COLO829 (cell line): Measurements from ENCODE around the gene BLNK.

Experiments
- DNase-seq: peaks from one replicate; pipeline ENCODE4 v3.0.0; 2012; ENCODE audit warnings: low spot score

The BLNK gene

DNA sequence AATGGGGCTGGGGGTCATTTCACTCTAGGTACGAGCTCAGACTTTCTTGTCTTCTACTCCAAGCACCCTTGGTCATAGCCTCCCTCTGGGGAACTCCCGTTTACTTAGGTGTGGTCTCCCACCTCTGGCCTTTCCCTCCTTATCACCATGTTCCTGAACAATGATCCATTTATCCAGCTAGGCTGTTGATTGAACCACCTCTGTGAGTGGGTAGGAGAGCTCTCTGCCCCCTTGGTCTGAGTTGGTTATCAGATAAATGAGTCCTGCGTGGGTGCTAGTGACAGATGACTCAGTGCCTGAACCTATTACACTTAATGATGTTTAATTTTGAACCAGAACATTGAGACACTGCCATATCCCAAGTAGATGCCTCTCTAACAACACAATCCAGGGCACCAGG, 9.4 kb downstream of the BLNK start:
- peak; percentile 0 for DNase-seq

DNA sequence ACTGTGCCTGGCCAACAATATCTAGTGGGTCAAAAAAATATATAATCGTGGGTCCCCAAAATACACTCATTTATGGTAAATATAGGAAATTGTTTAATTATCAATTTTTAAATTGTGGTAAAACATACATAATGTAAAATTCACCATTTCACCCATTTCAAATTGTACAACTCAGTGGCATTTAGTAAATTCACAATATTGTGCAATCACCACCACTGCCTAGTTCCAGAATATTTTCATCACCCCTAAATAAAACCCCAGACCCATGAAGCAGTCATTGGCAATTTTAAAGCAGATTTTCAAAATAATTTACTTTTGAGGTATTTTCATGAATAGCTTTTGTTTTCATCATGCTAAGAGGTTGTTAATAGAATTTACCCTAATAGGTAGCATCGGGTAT, 10.2 kb downstream of the BLNK start:
- DNase-seq, result no peak

DNA sequence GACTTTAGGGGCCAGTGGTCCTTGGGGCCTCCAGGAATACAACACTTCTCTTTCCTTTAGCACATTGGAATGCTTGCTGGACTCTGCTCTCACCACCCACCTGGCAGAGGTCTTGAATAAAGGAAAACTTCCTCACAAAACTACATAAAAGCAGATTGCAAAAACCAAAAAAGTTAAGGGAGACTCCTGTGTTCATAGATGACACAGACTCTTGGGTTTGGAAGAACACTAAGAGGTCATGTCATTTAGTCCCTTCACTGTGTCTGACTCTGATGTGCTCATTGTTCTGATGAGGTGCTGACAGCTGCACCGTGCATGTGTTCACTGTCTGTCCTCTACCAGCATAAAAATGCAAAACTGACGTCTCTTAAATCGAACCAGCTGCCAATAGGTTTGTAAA, 11.4 kb downstream of the BLNK start:
- no peak for DNase-seq

DNA sequence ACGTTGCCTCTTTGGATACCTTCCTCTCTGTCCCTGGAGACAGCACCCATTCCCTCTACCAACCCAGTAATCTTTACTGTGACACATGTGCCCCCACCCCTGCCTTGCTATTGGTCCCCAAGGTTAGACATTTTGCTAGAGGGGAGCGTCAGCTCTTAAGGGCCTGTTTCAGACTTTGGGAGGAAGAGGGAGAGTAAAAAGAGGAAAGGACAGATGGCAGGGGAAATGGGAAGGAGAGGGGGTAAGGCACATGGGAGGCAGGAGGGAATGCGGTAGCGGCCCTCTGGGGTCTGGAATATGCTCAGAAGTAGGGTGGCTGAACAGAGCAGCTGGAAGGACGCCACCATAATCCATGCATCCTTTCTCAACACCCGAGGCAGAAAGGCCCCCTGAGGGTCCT, 12.2 kb downstream of the BLNK start:
- DNase-seq, result no peak

DNA sequence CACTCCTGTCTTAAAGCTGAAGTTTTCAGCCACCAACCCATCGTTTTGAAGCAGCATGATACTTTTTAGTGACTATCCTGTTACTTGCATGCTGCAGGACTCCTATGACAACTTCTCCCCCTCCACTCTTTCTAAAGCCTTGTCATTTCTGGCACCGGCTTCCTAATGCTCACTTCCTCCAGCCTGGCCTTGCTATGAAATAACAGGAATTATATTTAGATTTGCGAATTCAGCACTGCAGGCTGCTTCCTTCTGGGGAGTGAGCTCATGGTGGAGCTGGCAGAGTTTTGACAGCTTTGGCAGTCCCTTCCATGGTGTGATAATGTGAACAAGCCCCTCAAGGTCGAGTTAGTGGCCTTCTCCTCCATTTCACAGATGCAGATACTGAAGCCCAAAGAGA, 13.4 kb downstream of the BLNK start:
- no peak for DNase-seq

DNA sequence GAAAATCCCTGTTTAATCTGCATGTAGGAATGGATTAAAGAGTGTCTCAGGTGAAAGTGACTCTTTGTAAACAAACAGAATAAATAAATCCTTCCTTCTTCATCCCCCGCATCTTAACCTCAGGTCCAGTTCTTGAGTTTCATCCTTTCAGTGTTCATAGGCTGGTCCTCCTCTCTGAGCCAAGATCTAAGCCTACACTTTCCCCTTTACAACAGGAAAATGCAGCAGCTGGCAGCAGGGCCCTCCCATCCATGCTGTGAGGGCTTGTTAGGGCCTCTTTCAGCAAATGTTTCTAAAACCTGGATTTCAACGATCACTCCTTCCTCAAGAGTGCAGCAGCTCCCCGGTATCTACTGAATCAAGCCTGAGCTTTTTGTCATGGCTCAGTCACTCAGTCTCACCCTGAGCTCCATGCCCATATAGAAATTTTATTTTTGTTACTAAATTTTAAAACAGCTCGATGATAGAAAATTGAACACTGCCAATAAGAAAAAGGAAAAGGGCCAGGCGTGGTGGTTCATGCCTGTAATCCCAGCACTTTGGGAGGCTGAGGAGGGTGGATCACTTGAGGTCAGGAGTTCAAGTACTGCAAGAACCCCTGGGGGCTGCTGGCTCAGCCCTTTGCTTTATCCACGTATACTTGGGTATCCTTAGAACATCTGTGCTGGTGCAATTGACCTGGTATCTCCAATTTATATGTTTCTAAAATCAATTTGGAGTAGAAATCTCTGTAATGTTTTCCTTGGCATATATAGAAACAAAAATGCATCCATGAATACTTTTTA, 15.6 kb downstream of the BLNK start:
- DNase-seq, result no peak

DNA sequence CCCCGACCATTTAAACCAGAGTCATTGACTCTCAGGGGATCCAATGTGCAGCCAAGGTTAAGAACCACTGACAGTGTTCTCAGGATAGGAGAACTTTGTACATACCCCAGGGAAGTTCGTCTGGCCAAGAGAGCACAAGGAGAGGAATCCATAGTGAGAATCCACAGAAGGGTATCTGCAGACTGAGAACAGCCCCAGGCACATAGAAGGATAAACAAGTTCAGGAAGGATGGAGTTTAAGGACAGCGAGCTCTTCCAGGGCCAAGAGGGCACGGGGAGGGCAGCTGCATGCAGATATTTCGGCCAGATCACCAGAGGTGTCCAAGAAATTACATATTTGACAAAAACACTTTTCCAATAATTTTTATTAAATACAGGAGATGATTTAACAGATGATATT, 16.4 kb downstream of the BLNK start:
- DNase-seq, result no peak

DNA sequence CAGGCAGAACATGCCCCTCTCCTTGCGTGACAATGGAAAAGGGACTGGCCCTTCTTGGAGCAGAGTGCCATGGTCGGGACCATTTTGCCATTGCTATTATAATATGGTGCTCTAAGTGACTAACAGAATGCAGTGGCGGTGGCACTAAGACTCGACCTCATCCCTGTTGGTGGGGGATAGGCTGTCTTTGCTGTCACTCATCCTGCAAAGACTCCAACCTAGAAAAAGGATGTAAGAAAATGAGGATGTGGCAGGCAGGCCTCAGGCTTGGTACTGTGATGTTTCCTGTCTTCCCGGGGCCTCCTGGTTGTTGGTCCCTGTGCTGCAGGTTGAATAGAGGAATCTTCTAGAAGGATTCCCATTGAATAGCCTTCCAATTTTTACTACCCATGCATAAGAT, 18.6 kb downstream of the BLNK start:
- no peak for DNase-seq

DNA sequence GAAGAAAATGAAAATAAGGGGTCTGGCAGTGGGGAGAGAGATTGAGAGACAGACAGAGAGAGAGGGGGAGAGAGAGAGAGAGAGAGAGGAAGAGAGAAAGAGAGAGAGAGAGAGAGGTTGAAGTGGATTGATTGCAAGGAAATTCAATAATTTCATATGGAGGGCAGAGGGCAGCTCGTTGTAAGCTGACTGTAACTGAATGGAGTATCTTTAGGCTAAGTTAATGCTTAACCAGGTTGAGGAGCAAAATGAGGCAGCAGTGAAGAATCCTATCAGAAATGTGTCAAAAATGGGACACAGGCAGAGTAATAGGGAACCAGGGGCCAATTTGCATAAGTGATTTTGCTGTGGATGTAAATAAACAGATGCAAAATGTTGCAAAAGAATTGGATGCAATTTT, 21.0 kb downstream of the BLNK start:
- no peak for DNase-seq

DNA sequence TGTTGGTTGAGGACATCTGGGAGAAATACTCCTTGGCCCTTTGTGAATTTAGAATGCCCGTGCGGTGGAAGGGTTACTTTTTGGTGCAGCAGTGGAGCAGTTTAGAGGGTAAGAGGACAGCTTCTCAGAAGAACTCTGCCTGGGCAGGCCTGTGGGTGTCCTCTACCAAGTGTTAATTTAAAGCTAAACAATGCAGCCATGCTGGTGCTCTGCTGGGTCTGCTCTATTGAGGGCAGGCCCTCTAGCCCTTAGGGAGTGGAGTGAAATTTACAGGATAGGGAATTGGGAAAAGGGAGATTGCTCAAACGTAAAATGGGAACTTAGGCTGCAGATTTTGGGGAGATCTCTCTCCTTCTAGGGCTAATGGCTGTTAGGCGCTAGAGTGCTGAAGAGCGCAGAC, 22.1 kb downstream of the BLNK start:
- no peak for DNase-seq

DNA sequence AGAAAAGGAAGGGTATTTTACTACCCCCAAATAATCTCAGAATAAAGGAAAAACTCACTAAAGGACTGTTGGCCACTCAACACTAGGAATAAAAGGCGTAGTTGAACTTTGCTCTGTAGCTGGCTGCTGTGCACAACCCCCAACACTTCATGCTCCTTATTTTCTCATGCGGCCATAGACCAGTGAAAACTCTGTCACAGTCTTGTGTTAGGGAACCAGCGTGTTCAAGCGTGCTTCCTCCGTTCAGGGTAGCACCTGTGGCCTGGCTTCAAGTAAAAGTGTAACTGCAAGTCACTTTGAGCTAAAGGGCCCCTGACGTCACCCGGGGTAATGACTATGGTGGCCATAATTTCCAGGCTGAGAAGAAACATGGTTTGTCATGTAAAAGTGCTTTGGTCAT, 27.0 kb downstream of the BLNK start:
- no peak for DNase-seq

DNA sequence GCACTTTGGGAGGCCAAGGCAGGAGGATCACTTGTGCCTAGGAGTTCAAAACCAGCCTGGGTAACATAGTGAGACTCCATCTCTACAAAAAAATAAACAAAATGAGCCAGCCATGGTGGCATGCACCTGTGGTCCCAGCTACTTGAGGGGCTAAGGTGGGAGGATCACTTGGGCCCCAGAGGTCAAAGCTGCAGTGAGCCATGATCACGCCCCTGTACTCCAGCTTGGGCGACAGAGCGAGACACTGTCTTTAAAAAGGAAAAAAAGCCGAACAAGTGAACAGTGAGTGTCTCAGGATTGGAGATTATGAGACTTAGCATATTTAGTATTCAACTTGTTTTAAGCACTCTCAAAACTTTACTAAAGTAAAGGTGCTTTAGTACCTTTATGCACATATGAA, 28.1 kb downstream of the BLNK start:
- DNase-seq, result no peak

DNA sequence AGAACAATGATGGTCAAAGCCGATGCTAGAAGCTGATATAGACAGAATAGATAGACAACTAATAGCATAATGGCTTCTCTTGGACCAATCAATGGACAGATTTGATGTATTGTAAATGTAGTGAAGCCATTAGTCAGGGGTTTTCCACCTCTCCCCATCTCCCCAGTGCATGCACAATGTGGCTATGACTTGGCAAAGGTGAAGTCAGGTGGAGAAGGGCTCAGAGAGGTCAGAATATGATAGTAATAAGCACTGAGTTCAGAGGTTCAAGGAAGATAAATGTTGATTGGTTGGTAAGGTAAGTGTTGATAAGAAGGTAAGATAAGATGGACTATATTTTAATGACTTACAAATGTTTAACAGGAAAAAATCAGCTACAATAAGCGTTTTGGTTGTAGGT, 28.5 kb downstream of the BLNK start:
- DNase-seq, result no peak

DNA sequence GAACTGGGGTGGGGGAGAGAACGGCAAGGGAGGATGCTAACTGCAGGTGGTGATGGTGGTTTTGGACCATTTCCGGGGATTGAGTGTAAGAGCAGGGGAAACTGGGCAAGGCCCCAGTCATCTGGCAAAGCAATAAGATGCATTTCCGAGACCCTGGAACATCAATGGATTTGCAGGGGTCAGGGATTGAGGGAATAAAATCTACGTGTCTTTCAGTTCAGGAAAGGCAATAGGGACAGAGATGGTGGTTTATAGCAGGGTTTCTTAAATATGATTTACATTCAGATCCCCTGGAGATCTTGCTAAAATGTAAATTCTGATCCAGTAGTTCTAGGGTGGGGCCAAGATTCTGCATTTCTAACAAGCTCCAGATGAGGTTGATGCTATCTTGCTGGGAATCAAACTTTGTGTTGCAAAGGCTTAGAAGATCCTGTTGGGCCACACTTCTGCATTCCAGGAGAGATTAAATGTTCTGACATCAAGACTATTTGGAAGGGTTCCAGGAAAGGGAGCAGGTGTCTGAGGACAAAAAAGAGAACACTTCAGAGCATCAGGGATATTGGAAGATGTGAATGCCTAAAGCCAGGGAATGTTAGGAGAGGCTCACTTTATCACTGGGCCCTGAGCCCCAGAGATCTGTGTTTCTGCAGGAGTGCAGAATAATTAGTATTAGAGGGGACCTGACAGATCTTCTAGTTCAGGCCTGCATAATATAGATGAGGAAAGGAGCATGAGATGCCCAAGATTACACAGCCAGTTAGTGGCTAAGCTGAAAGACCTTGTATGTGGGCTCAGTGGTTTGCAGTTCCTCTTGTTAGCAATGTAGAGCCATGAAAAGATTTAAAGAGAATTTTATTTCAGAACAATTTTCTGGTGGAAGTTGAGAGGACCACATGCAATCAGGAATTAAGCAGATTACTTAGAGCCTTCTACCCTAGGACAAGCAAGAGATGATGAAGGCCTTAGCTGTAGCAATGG, 32.4 kb downstream of the BLNK start:
- DNase-seq, result no peak

DNA sequence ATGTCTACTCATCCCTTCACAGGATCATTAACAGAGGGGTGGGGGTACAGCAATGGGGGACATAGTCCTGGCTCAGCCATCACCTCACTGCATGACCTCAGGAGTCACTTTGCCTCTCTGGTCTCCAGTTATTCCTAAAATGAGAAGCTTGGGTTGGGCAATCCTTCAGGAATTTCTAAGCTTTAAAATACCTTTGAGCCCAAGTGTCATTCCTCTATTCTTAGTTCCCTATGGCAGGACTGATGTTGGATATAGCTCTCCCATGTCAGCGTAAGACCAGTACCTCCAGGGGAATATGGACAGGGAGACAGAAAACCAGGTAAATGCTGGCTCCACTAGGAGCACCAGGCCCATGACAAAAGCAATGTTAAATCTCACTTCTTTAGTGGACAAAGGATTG, 34.5 kb downstream of the BLNK start:
- no peak for DNase-seq

DNA sequence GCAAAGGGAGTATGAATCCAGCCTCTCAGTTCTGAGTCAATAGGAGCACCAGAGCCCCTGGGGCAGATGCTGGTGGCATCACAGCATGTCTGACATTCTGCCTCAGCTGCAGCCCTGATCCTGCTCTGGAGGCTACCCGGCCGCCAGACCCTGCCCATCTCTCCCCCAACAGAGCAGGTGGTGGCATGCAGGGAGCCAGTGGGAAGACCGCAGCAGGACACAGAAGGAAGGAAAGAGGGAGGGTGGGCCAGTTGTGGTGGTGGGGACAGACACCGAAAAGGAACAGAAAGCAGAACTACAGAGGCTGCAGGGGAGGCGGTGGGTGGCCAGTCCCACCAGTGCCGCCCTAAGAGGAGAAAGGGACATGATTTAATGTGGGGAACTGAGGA, 35.3 kb downstream of the BLNK start:
- DNase-seq, result no peak

DNA sequence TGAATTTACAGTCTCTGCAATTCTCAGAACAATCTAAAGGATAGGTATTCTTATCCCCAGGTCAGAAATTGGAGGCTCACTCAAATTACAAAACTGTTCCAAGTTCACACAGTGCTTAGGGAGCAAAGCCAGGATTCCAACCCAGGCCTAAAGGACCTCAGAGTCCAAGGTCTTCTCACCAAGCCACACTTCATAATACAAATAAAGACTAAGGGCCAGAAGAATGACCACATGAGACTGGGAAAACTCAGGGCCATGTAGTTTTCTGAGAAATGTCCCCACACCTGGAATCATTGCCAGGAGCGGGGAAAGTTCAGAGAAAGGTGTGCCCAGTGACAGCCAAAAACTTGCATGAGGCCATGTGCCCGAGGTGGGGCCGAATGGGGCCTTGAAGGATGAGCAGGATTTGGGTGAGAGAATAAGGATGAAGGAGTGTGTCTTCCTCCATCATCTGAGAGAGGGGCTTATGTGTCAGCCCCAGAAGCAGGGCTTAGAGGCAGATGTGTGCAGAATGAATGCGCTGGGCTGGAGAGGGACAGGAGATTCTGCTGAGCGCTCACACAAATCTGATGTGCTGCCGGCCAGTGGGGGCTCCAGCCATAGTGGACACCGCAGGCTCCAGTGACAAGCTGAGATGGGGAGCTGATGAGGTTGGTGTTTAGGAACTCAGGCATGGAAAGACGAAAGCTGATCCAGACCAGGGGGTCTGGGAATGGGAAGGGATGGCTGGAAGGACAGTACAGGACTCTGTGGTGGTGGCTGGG, 35.9 kb downstream of the BLNK start:
- no peak for DNase-seq

DNA sequence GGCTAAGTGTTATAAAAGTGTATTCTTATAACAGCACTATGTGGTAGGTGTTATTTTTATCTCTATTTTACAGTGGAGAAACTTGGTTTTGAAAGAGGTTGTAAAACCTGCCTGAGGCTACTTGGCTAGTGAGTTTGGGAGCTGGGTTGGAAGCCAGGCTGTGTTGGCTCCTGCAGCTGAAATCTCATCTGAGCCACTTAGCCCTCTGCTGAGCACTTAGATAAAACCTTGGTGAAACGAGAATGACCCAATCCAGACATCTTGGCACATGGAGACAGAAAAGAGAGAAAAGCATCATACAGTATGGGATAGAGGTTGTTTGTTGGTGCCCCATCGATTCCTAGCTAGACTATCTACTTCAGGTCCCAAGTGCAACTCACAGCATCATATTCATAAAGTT, 37.4 kb downstream of the BLNK start:
- DNase-seq, result no peak

DNA sequence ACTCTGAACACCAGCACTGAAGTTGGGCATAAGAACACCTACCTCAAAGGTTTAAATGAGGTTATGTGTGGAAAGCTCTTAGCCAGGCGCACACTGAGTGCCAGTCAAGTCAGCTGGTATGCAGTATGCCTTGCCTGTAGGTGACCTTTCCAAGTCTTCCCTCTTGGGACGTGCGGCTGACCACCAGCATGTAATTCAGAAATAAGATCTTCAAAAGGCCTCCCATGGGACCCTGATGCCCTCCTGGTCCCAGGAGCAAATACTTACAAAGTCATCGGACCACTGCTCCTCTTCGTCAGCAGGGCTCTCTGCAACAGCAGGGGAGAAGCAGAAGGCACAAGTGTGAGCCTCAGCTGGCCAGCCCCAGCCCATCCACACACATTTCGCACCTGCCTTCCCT, 40.8 kb downstream of the BLNK start:
- DNase-seq, result no peak

DNA sequence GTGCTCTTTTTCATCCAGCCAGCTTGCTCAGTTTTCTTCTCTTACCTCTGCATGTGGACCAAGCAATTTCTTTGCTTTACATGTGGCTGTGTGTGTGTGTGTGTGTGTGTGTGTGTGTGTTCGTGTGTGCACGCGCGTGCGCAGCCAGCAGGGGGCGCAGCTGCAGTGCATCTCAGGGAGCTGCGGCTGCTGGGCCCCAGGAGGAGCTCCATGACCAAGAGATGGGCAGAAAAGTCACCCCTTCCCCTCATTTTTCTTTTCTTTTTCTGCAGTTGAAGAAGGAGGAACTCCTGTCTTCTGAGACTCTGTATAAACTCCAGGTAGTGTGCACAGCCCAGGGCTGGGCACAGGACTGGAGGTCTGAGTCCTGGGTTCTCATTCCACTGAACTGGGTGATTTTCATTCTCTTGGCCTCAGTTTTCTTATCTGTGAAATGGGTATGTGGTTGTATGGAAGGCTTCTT, 41.8 kb downstream of the BLNK start:
- peak; percentile 20 for DNase-seq

DNA sequence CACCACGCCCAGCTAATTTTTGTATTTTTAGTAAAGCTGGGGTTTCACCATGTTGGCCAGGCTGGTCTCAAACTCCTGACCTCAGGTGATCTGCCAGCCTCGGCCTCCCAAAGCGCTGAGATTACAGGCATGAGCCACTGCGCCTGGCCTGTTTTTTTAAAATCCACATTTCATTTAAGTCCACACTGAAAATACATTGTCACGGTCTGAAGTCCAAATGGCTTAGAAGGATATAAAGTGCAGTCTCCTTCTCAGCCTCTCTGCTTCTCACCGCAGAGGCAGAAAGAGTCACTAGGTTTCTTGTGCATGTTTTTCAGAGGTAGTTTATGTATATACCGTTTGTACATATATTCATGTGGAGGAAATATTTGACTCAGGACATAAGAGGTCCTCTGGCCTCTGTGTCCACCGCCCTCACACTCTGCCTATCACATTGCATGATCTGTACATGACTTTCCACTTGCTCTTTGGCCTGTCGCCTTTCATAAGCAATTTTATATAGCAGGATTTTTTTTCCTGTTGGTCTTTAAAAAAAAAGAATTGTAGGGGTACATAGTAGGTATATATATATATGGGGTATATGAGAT, 42.9 kb downstream of the BLNK start:
- no peak for DNase-seq

DNA sequence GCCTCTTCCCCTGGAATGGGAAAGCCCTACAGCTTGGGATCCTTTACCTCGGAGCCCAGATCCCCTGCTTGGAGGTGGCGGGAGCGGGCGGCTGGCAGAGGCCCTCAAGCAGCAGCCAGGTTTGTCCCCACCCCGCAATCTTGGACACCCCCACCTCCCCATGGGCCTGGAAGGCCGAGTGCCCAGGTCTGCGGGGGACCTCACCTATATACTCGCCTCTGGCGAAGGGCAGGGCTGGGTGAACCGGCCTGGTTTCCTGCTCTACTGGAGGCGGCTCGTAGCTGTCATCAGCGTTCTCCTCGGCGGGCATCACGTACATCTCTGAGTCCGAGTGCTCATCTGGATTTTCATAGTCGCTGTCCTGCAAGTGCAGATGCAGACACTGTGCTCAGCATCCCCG, 44.2 kb downstream of the BLNK start:
- DNase-seq, result no peak
